GM10847 (cell line): ENCODE results near the gene FOXO6.

Source experiments
- POLR2A ChIP-seq: IDR thresholded peaks from 2 replicates; pipeline ENCODE4 v1.6.1; 2011; ENCODE audit not compliant: insufficient read length; ENCODE audit errors: extremely low read depth

FOXO6 gene

GRCh38 chr1:41378999-41379737 lies 17.9 kb downstream of the FOXO6 start:
- TF ChIP-seq POLR2A: no peak

- TF ChIP-seq POLR2A: no peak
Measured at GRCh38 chr1:41379738-41380130, 18.5 kb downstream of the FOXO6 start.

- no peak for TF ChIP-seq POLR2A
Measured at GRCh38 chr1:41380195-41380594, 19.0 kb downstream of the FOXO6 start.

DNA sequence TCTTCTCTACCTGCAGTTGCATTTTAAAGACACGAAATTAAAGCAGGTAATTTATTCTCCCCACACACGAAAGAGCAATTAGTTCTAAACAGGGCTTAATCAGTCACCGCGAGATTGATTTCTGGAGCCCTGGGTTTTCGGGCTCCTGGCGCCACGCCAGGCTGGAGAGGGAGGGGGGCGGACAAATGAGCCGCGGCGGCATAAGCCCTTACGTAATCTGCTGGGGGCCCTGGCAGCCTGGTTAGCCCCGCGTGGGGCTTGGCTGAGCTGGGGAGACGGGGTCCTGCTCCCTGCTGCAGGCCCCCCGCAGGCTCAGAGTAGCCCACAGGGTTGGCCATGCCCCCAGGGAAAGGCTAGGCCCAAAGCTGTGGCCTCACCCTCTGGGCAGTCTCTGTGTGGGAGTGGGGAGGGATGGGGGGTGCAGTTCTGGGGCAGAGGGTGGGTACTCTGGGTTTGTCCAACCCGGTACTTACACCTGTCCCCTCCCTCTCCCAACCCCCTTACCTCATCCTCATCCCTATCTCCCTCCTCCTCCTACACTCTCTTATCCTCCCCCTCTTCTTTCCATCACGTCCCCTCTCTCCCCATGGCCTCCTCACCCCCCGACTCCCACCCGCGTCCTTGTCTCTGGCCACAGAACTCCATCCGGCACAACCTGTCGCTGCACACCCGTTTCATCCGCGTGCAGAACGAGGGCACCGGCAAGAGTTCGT lies 19.9 kb downstream of the FOXO6 start:
- TF ChIP-seq POLR2A: no peak

DNA sequence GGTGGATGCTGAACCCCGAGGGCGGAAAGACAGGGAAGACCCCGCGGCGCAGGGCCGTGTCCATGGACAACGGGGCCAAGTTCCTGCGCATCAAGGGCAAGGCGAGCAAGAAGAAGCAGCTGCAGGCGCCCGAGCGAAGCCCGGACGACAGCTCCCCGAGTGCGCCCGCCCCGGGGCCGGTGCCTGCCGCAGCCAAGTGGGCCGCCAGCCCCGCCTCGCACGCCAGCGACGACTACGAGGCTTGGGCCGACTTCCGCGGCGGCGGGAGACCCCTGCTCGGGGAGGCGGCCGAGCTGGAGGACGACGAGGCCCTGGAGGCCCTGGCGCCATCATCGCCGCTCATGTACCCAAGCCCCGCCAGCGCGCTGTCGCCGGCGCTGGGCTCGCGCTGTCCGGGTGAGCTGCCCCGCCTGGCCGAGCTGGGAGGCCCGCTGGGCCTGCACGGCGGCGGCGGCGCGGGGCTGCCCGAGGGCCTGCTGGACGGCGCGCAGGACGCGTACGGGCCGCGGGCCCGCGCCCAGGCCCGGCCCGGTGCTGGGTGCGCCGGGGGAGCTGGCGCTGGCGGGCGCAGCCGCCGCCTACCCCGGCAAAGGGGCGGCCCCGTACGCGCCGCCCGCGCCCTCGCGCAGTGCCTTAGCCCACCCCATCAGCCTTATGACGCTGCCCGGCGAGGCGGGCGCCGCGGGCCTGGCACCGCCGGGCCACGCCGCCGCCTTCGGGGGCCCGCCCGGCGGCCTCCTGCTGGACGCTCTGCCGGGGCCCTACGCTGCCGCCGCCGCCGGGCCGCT lies 20.7 kb downstream of the FOXO6 start:
- no peak for TF ChIP-seq POLR2A

DNA sequence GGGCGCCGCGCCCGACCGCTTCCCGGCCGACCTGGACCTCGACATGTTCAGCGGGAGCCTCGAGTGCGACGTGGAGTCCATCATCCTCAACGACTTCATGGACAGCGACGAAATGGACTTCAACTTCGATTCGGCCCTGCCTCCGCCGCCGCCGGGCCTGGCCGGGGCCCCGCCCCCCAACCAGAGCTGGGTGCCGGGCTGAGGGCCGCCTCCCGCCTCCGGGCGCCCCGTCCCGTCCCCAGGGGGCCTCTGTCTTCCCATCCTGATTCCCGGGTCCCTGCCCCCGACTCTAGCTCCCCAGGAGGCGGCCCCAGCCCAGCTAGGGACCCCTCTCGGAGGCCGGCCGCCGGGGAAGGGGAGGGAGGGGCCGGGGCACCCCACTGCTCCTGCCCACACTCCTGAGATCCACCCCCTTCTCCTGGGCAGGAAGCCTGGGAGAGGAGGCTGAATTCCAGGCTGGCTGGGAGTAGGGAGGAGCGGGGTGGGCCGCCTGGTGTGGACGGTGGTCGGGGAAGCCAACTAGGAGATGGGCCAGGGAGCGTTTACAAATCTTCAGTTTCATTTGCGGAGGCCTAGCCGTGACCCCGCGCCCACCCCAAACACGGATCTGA lies 21.4 kb downstream of the FOXO6 start:
- TF ChIP-seq POLR2A: no peak

DNA sequence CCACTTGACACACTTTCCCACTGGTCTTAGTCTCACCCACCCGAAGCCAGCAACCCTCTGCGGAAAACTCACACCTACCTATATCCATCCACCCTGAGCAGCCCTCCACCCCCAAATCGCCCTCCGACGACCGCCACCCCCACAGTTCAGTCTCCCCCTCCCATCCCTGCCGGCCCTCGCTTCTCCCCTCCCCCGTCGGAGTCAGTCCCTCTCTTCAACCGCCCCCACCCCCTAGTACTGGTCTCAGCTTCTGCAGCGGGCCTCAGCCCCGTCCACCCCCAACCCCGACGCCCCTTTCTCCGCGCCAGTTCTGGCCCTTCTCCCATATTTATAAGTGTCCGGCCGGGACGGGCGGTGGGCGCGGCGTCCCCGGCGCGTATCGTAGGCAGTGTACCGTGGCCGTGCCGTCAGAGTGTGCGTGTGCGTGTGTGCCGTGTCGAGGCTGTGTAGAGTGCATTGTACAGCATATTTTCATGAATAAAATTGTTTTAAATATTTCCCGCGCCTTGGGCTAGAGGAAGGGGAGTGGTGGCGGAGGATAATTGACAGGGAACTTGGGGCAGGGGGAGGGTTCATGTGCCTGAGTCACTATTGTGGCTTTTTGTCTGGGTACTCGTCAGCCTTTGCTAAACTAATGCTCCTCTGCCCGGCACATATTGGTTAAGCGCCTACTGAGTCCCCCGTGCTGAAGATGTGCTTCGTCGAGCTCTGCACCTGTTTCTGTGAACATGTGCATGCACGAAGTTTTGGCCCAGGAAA lies 22.0 kb downstream of the FOXO6 start:
- no peak for TF ChIP-seq POLR2A

GRCh38 chr1:41384579-41384978 lies 23.3 kb downstream of the FOXO6 start:
- TF ChIP-seq POLR2A: no peak

GRCh38 chr1:41385398-41386195 lies 24.4 kb downstream of the FOXO6 start:
- TF ChIP-seq POLR2A: no peak

DNA sequence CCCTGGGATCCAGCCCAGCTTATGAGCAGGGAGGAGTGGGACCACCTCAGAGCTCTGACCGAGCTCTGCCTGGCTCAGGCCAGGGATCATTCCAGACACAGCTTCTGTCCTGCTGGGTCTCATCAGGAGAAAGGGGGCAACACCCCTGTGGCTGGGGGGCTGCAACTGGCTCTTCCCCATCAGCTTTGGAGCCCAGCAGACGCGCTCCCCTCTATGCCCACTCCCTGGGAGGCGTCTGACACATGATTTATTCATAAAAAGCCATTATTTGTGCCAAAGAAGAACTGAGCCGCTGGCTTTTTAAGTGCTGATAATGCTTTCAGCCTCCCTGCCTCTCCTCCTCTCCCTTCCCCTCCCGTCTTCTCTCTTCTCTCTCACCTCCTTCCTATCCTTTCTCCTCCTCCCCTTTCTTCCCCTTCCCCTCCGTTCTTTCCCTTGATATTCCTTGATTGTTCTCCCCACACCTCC lies 25.0 kb downstream of the FOXO6 start:
- no peak for TF ChIP-seq POLR2A

DNA sequence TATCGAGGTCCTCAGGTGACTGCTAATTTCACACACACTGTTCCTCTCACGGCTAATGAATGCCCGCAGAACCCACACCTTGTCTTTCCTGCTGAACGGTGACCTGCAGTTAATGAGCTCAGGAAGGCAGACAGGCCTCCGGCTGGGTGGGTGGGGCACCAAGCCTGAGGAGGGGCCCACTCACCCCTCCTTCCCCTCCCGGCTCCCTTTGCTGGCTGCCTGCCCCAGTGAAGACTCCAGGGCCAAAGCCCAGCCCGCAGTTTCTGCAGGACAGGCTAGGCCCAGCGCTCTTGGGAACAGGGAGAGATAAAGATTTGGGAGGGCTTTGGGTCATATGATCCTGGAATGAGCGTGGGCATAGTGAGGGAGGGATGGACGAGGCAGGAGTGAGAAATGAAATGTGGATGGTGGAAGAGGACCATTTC lies 26.4 kb downstream of the FOXO6 start:
- TF ChIP-seq POLR2A: no peak

GRCh38 chr1:41388510-41388909 lies 27.3 kb downstream of the FOXO6 start:
- TF ChIP-seq POLR2A: no peak

GRCh38 chr1:41389009-41389408 lies 27.8 kb downstream of the FOXO6 start:
- no peak for TF ChIP-seq POLR2A

- TF ChIP-seq POLR2A: no peak
Measured at GRCh38 chr1:41390166-41390565, 28.9 kb downstream of the FOXO6 start.
